CMK (cell line): Measurements from ENCODE around the gene TAF1C.

Experiments
- DNase-seq: peaks from one replicate; pipeline ENCODE4 v3.0.0-alpha.2; 2010; ENCODE audit warnings: low read depth

TAF1C gene

DNA sequence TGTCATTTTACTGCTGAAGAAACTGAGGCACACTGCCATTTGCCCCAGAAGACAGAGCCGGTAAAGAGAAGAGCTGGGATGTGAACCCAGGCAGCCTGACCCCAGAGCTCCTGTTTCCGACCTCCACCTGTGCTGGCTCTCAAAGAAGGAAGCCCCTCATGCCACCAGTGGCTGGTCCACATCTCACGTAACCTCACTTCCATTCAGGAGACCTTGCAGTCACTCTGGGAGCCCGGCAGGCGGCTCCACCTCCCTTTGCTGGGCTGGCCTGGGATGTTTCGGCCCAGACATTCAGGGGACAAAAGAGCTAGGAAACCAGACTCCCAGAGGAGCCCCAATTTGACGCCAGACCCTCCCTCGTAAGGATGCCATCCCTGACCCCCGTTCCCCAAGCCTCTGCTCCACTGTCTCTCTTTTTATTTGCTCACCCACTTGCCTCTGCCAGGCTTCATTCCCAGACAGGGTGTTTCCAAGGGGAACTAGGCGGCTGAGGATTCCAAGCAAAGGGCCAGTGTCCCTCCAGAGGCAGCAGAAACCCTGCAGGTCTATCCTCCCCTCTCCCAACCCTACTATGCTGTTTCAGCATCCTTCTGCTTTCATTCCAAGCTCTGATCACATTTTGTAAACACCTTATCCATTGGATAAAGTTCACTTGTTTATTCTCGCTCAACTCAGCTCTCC, 2.8 kb downstream of the TAF1C start:
- DNase-seq, result no peak

DNA sequence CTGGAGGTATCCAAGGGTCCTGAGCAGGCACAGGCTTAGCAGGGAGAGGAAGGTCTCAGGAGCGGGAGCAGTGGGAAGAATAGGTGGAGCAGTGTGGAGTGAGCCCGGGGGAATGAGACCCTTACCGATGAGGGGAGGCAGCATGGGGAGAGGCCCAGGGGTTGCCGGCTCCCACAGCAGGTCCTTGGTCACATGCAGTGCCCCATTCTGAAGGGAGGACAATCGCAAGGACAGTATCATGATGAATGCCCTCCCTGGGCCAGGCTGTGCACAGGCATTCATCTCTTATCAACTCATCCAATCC, 3.3 kb downstream of the TAF1C start:
- no peak for DNase-seq

DNA sequence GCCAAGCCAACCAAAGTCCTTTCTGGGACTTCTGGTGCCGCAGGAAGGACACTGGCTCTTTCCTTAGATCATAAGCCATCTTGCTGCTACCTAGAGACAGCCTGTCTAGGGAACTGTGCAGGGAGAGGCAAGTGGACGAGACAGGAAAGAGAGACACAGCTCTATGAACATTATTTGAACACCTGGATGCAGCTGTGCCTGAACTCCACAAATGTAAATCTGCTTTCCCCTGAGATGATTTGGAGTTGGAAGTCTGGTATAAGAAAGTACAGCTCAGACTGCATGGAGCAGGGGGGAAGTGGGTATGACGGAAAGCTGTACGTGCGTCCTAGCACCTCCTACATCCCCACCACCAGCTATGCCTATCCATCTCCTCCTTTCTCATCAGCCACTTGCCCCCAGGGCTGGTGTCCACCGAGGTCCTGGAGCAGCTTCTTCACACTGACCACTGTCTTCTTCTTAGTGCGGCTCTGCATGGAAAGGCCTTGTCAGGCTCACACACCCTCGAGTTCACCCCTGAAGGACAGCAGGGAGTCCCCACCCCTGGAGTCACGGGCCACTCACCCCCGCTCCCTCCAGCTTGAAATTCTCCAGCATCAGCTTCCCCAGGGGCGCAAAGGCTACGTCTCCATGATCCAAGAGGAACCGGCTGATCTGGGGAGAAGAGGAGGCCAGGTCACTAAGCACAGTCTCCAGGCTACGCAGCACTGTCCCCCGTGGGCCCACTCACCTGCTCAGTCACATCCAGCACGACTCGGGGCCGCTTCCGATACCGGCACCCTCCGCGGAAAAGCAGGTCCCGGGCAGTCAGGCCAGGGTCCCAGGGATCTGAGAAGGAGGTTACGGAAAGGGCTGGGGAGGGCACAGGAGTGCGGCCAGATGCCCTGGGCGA, 3.9 kb downstream of the TAF1C start:
- no peak for DNase-seq

DNA sequence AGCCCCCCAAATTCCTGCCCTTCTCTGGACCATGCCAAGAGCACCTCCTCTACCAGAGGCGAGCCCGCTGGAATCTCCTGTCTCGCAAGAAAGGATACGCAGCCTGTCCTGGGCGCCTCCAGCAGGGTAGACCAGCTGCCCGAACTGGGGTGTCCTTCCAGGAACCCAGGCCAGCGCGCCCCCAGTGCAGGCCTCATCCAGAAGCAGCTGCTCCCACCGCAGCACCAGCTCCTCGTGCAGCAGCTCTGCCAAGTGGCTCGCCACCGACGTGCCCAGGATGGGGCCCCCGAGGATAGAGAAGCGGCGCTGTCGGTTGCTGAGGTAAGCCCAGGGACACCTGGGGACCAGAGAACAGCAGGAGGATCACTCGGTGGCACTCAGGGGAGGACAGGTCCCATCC, 4.8 kb downstream of the TAF1C start:
- DNase-seq, result no peak

DNA sequence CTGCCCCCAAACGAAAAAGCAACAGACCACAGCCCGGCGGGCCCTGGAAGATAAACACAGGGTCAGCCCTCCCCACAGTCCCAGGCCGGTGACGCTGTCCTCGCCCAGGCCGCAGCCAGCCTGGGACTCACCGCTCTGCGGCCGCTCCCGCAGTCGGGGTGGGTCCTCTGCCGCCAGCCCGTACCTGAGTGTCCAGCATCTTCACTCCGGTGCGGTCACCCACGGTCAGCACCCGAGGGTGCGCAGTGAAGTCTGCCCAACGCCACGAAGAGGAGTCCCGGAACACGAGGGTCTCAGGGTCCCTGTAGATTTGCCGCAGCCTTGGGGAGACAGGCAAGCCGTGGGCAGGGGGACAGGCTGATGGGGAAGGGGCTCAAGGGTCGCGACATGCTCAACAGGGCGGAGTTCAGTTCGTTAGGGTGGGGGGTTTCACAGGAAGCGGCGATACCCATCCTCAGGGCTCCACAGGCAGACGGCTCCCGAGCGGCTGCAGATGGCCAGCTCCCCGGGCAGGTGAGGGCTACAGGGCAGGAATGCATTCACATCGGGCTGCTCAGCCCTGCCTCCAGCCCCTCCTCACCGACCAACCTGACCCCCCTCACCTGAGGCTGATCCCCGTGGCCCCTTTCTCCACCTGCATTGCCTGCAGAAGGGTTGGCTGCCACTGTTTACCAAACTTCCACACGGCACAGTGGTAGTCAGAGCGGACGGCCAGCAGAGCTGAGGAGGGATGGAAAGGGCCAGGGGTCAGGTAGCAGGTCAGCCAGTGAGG, 5.5 kb downstream of the TAF1C start:
- no peak for DNase-seq

DNA sequence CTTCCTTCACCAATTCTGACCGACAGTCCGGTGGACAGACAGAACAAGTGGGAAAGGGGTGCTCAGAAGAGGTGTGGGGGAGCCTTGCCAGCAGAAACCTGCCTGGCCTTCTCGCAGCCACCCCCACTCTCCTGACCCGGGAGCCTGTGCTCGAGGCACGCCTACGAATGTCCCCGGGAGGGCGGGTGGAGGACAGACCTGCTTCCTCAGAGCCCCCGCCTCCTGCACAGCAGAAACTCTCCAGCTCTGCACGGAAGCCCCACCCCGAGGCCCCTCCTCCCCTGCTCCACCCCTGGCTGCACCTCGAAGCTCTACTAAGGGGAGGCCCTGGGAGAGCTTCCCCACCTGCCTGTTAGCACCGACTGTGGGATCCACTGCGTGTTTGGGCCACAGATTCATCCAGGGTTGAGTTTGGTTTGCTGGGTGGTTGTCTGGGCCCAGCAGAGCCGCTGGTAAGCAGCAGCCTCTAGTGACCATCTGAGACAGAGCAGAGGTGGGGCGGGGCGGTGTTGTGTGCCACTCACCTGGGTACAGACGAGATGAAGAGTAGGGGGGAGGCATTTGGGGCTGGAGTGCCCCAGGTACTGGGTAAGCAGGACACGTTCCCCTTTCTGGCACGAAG, 6.2 kb downstream of the TAF1C start:
- no peak for DNase-seq

DNA sequence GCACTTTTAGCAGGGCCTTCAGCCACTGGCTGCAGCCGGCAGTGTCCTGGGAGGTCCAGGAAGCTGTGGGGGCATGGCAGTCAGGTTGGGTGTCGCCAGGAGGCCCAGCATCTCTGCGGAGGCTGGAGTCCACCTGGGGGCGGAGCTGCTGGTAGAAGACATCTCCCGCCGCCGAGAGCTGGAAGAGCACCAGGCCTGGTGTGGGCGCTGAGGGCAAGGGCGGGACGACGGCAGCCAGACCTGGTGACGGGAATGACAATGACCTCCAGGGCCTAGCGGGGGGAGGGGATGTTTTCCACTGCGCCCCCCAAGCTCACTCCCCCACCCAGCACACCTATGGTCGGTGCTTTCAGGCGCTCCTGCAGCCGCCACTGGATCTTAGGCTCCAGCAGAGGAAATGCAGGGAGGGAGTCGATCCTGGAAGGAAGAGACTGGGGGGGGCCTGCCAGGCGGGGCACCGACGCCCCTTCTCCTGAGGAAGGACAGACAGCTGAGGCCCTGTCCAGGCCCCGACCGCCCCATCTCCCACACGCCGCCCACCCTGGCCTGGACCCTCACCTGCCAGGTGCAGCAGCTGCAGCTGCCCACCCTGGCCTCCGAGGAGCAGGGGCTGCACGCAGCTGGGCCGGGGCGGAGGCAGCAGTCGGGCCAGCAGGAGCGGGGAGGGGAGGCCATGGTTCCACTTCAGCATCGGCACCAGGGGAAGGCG, 7.1 kb downstream of the TAF1C start:
- no peak for DNase-seq

DNA sequence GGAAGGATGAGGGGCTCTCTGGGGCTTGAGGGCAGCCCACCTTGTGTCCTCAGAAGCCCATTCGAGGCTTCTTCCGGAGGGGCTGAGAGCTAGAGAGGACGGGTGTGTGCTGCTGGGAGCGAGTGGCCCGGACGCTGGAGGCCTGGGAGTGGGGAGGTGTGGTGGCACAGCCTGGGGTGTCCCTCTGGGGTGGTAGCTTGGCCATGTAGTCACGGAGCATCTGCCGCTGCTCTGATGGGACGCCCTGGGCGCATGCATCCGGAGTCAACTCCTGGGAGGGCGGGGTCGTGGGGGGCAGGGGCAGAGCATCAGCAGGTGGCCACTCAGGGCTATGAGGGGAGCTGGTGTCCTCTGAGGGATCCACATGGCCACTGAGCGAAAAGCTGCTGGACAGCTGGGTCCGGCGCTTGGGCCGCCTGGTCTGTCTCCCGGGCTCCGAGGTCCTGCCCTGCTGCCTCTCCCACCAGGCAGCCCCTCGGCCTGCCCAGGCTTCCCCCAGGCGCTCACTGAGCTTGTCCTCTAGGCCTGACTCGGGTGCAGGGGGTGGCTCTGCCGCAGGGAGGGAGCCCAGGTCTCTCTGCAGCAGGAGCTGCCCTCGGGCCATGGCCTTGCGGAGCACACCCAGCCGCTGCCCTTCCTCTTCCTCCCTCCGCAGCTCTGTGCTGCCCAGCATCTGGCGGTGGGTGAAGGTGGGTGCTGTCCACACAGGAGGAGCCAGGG, 7.8 kb downstream of the TAF1C start:
- no peak for DNase-seq

DNA sequence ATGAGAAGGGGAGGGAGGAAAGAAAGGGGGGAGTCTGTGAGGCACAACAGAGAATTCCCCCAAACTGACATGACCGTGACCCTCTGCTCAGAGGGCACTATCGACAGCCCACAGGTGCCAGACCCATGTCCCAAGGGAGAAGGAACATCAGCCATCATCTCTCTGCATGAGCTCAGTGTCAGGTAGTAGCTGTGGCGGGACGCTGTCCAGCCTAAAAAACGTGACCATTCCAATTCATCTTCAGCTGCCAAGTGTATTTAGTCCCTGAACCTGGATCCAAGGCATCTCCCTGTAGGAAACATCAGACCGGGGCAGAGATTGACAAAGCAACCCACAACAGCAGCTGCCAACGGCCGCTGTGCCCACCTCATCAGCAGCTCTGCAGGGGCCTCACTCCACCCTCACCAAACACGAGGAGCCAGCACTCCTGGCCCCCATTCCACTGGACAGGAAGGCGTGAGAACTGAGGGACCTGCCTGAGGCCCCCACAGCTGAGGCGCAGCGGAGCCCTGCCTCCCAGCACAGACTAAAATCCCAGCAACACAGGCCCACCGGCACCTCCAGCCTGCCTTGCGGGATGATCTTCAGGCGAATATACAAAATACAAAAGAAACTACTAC, 8.6 kb downstream of the TAF1C start:
- DNase-seq, result no peak

DNA sequence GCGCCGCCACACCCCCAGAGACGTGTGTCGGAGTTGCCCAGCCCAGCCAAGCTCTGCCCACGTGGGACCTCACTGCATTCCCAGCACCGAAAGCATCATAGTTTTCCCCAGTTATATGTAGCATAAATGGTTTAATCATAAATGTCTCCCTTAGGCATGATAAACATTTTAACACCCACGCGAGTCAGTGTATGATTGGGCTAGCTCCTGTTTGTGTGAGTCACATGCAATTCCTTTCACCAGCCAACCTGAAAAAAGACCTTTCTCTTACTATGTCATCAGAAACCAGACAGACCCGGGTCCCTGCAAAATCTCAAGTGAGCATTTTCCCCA, 9.2 kb downstream of the TAF1C start:
- DNase-seq, result no peak

DNA sequence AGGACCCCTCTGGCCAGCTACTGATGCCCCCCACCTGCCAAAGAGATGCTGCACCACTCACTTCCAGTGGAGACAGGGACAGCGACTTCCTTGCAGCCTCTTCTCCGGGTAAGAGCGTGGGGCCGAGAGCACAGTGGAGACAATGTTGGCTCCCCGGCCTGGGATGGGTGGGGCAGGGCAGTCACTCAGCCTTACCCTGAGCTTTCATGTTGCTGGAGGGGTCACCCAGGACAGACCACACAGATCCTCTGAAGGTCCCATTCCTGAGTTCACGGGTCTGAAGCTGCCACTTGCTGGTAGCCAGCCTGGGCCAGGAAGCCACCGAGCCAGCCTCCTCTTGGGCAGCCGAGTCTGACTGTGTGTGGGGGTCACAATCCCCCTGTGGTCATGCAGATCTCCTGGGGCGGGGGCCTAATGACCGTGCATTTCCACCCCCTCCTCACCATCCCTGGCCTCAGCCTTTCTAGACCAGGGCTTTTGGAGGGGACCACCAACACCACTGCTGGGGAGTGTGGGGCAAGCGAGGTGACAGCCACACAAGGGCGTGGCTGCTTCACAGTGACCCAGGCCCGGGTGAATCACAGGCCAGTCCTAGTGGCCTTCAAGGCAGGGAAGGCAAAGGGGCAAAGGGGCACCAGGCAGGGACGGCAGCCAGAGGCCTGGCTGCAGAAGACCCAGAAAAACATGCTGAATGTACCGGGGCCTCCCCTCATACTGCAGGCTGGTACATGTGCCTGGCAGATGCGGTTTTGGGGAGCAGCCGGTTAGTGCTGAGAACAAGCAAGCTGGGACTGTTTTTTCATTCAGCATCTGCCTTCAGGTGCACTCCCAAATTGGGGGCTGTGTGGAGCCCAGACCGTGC, 10.4 kb downstream of the TAF1C start:
- no peak for DNase-seq

DNA sequence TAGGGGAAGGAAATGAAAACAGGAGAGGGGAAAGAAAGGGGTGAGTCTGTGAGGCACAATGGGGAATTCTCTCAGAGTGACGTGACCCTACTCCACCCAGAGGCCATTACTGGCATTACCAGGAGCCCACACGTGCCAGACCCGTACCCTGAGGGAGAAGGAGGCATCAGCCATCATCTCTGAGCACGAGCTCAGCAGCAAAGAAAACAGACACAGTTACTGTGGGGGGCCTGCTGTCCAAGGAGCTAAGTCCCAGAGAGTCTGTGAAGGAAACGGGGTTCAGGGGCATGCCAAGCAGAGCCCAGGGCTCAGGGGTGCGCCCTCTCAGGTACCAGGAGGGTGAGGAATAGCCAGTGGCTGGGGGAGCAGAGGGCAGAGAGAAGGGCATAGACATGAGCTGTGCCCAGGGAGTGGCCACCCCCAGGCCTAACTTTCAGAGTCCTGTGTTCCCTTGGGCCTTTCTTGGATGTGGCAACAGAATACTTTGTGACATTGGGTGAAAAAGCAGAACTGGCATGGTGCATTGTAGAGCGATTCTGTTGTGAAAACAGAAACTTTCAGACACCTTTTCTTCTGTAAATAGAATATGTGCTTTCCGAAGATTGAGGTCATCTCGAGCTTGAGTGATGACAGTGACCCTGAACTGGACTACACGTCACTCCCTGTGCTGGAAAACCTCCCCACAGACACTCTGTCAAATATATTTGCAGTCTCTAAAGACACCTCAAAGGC, 11.3 kb downstream of the TAF1C start:
- DNase-seq, result peak; percentile 48

DNA sequence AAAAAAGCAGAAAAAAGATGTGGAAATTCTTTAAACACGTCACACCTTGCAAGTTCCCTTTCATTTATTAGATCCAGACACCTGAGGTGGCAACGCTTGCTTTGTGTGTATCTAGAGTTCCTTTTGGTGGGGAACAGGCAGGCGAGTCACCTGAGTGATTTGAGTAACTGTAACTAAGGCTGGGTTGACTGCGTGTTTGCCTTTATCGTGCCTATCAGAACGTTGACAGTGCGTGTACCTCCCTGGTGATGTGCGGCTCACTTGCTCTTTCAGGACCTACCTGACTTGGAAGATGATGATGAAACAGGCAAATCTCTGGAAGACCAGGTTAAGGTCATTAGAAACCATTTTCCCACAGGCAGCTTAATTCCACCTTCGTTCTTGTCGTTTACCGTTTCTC, 12.5 kb downstream of the TAF1C start:
- DNase-seq, result no peak

DNA sequence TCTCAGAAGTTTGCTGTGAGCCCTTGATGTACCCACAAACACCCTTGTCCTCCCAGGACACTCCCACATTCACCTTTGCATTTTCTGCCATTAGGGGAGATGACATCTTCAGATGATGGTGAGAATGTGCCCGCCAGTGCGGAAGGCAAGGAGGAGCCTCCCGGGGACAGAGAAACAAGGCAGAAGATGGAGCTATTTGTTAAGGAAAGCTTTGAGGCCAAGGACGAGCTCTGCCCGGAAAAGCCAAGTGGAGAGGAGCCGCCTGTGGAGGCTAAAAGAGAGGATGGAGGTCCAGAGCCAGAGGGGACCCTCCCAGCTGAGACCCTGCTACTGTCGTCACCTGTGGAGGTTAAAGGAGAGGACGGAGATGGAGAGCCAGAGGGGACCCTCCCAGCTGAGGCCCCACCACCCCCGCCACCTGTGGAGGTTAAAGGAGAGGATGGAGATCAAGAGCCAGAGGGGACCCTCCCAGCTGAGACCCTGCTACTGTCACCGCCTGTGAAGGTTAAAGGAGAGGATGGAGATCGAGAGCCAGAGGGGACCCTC, 17.0 kb downstream of the TAF1C start:
- DNase-seq, result no peak

DNA sequence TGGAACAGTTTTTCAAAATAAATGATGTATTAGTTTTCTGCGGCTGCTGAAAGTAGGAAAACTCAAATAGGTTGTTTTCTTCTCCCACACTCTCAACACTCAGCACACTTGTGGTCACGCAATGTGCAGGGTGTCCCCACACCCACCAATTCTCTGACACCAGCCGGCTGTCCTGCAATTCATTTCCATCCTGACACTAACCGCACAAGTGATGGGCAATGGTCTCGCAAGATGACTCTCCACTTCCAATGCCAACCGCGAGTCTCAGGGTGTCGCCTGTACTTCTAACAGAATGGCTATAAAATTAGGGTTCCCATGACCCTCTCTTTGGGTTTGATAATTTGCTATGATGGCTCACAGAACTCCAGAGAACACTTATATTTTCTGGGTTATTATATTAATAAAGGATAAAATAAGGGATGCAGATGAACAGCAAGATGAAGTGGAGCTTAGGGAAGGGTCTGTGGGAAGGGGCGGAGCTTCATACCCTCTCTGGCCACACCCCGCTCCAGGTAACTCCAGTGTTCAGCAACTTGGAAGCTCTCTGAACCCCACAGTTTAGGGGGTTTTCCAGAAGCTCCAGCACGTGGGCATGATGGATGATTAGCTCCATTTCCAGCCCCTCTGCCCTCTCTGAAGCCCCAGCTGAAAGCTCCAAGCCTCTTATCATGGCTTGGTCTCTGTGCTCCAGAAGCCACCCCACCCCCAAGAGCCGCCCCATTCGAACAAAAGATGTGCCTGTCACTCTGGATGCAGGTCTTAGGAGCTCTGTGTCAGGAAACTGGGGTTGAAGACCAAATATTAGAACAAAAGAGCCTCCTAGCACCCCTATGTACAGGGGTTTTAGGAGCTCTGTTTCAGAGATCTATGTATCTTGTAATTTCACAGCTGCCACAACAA, 19.8 kb downstream of the TAF1C start:
- no peak for DNase-seq

DNA sequence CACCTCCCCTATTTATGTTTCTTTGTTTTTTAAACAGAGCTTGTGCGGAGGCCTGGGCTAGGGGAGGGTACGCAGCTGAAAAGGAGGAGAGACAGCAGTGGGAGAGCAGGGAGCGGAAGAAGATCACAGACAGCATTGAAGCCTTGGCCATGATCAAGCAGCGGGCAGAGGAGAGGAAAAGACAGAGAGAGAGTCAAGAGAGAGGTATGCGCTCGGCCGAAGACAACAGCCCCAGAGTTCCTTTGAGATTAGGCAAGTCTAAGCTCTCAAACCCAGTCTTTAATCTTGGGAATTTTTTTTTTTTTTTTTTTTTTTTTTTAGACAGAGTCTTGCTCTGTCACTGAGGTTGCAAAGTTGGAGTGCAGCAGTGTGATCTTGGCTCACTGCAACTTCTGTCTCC, 21.1 kb downstream of the TAF1C start:
- DNase-seq, result no peak

DNA sequence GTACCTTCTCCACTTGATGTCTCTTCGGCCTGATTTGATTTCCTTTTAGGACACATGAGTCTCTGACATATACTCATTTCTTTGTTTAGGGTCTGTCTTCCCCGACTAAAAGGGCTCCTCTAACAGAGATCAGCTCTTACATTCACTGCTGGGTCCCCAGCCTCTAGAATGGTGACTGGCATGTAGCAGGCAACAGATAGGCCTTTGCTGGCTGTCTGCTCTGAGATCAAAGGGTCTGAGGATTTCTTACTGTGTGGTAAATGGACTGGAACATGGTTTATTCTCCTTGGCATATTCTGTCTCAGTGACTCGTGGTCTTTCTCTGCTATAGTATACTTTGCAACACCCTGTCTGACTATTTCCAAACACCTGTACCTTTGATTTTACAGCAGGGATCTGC, 25.1 kb downstream of the TAF1C start:
- no peak for DNase-seq

DNA sequence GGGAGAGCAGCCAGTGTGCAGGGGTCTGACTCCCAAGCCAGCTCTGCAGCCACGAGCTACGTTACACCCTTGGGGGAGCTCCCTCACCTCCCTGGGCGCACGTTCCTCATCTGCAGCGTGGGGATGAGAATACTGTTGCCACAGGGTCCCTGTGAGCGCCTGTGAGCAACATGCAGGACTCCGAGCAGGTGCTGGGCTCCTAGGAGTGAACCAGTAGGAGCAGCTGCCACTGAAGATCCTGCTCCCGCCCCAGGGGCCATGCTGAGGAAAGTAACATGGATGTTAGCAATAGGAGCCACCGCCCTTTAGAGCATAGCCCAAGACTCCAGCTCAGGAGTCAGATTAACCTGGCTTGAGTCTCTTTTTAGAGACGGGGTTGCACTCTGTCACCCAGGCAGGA, 25.8 kb downstream of the TAF1C start:
- DNase-seq, result no peak
